Stimulated activated CD8-positive, alpha-beta memory T cell treated with anti-CD3 and anti-CD28 coated beads, Interleukin-7, amount 100 ng/mL, for 48 hours (primary cell): Measurements from ENCODE around the gene GRID1.

Experiments used
- DNase-seq, 2 donors: peaks; one replicate each; pipeline ENCODE4 v3.0.0-alpha.2; 2020; ENCODE audit warnings: low read depth in 1 of 2; ENCODE audit errors: extremely low read depth in 1 of 2

Gene GRID1

DNA sequence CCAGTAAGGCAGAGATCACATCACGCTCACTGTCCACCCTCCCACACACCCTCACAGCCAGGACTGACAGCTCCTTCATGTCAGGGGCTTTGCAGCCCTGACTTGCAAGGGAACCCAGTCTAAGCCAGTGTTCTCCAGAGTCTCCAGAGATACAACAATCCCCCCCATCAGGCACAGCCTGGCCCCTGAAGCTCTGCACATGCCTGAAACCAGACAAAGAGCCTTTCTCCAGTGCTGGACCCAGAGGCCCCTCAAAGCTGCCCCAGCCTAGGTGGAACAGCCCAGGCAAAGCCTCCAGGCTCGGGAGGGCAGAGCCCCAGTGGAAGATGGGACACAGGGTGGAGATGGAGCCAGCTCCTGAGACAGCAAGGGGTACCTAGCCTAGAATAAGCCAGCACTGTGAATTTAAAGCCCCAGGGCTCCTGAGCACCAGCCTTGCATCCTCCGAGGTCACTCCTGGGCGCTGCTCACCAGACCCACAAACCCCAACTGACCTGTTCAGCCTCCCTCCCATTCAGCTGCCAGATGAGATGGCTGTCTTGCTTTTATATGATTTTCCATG is 50.2 kb downstream of the GRID1 start:
- no peak for DNase-seq

DNA sequence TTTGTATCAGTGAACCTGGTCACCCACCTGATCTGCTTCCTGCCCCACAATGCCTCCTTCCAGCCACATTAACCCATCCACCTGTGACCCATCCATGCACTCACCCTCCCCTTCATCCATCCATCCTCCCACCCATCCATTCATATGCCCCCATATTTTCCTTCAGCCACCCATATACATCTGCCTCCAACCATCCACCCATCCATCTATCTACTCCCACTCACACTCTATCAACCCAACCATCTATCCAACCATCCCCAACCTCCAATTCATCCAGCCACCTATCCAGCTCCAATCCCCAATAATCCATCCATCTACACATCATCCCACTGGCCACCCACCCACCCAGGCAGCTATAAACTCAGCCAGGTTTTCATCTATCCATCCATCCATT is 51.0 kb downstream of the GRID1 start:
- no peak for DNase-seq

DNA sequence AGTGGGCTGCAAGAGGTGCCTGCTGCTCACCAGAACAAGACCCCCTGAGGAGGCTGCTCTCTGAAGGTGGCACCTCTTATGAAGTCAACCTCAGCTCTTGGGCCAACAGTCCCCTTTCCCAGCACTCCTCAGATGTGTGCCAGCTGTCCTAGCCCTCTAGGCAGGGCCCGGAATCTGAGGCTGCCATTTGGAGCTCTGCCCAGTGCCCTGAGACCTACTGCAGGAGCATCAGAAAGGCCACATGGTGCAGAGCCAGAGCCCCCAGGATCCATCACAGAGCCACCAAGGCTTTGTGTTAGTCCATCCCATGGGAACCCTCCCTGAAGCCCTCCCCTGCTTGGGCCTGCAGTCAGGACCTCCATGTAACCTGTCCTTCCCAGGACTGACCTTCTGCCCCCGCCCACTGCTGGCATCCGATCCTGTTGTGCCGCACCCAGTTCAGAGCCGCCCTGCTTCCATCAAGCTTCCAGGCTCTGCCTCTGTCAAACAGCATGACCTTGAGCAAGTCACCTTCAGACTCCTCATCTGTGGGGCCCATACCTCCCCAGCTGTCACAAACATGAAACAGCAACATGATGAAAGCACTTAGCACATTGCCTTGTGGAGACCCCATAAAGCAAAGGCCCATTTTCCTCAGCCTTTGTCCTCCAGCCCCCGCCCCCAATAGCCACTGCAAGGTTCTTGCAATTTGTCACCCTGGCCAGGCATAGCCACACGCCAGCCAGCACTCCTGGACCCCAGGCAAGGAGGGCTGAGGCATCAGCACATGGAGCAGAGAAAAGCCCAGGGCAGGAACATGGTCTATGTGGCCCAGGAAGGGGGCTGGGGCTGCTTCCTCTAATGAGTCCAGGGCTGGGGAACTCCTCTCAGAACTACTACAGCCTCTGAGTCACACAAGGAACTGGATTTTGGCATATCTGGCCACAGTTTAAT is 51.7 kb downstream of the GRID1 start:
- no peak for DNase-seq

DNA sequence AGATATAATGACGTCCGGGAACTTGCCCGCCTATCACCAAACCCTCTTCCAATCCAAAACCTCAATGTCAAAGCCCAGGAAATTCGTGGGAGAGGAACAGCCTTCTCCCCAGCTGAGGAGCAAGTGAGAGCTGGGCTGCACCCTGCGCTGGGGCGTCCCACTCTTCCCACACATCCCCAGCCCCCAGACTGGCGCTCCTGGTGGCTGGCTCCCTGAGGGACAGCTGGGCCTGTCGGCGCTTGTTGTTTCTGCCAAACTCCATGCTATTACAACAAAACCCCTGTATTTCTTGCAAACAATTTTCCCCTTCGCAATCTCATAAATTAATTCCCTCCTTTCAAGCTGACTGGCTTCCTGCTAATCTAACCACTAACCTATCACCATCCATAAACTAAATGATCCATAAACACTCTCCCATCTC is 53.0 kb downstream of the GRID1 start:
- no peak for DNase-seq

DNA sequence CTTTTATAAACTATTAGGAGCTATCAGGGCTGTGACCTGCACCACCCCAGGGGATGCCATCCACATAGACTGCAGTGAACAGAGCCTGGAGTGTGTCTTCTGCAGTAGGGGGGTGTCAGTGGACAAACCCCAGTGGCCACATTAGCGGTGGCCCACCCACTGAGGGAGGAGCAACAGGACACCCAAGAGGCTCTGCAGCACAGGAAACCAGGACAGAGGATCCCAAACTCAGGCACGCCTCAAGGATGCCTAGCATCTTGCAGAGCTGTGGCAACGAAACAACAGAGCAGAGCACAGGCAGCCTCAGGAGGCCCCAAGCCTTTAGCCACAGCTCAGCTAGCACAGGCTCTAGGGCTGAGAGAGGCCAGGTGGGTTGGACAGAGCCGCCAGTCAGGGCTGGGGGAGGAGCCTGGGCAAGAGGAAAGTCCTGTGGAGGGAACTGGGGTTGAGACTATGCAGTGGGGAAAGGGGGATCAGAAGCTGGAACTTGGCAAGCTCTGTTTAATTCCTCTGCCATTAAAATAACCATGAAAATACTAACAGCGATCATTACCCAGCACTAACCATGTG is 53.8 kb downstream of the GRID1 start:
- DNase-seq, result no peak

DNA sequence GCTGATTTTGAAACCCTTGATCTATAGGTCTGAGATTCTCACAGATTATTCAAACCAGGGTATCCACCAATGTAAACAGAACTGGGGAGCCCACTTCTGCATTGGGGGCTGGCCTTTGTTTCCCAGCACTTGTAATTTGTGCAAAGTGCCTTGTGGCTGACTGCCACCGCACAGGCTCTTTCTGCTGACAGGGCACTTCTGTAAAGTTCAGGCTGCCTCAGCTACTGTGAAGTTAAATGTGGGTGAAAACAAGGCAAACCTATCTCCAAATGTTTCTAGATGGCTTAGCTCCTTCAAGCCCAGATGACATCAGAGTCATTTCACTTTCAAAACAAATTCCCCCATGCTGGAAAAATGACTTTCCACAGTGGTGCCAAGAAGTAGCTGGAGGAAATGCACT is 54.7 kb downstream of the GRID1 start:
- no peak for DNase-seq

DNA sequence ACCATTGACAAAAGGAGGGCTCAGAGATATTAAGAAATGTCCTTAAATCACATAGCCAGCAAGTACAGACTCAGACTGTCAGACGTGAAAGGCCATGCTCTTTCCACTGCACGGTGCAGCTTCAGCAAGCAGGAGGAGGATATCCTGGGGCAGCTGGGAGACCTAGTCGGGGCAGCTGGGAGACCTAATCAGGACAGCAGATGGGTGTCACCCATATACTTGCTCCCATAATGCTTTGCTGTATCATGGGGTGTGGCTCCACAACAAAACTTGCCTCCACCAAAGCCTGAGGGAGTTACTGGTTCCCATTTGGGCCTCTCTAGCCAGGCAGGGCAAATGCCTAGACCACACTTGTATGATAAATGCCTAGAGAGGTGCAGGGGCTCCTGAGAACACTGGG is 55.4 kb downstream of the GRID1 start:
- DNase-seq, result no peak

DNA sequence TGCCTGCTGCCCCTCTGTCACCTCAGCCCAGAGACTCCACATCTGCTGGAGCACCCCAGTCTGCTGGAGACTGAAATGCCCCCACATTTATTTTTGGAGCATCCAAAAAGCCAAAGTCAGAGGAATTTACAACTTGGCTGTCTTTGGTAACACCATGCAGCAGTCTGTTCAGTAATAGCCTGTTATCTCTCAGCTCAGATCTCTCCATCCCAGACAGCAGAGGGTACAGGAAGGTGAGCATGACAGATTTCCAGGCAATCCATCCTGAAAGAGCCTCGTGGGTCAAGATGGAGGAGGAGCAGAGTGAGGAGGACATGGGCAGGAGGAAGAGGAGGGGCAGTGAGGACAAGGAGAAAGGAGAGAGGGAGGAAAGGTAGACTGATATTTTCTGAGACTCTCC is 55.9 kb downstream of the GRID1 start:
- no peak for DNase-seq

DNA sequence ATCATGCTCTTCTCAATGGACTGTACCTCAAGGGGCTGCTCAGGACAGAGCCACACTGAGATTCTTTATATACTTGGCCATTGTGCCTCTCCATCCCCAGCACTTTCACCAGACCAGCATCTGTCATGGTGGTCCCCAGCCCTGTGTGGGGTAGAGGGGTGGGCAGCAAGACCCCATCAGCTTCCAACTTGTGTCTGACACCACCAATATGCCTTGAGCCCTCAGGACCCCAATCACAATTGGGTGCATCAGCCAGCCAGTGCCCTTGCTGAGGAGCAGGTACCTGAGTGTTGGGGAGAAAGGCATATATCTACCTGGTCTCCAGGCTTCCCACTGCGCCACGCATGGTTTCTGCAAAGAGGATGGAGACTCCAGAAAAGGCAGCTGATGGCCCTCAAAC is 56.3 kb downstream of the GRID1 start:
- DNase-seq, result no peak

DNA sequence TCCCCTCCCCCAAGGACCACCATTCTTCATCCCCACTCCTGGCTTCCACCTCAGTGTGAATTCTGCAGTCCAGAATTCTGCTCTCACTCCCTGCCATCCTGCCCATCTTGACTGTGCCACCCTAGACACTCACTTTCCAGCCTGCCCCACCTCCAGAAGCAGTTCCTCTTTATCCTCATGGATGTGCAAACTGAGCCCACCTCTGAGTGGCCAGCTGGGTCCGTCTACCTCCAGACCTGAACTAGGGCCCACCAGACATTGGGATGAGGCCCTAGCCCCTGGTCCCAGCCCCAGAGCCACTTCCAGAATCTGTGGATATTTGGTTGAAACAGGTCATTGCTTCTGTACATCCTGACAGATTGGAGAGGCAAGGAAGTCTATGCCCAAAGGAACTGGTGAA is 58.5 kb downstream of the GRID1 start:
- DNase-seq, result no peak

DNA sequence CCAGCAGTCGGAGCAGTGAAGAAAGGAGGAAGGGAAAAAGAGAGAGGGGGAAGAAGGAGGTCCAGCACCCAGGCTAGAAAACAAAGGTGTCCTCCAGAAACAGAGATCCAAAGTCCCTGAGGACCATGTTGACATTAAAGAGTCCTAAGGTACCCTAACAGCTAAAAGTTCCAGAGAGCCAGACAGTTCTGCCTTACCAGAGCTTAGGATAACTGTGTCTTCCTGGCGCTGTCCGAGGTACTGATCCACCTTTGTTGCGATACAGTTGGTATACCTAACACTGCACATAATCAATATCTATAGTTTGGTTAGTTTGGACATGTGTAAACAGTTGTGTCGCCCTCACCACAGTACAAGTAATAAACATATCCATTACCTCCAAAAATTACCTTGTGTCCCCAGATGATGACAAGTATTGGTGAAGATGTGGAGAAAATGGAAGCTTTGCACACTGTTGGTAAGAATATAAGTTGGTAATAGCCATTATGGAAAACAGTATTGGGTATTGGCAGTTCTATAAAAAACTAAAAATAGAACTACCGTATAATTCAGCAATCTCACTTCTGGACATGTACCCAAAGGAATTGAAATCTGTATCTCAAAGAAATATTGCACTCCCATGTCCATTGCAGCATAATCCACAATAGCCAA is 59.8 kb downstream of the GRID1 start:
- no peak for DNase-seq

DNA sequence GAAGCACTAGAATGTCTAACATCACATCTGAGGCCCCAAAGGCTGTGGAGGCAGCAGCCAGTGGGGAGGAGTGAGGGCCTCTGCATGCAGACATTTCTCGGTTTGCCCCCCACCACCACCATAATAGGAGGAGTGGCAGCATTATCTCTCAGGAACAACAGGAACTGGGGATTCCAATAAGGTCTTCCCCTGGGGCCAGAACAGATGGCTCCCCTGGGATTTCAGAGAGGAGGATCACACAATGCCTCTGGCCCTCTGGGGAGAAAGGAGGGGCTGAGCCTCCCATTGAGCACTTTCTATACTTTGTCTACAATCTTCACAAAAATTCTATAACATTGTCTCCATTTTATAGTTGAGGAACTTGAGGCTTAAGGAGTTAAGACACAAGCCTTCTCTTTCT is 61.1 kb downstream of the GRID1 start:
- no peak for DNase-seq

DNA sequence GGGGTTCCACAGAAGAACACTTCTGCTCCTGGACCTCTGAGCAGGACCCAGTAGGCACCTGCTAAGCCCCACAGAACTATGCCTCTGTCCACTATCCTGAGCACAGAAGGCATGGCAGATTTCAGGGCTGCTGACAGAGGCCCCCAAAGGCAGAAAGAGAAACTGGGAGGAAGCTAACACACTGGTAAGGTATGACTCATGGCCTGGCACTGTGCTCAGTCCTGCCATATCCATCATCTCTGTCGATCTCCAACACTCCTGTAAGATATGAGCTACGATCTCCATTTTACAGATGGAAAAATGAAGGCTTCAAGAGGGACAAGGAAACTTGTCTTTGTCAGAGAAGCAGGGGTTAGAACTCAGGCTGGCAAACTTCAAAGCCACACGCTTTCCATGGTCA is 62.2 kb downstream of the GRID1 start:
- no peak for DNase-seq

DNA sequence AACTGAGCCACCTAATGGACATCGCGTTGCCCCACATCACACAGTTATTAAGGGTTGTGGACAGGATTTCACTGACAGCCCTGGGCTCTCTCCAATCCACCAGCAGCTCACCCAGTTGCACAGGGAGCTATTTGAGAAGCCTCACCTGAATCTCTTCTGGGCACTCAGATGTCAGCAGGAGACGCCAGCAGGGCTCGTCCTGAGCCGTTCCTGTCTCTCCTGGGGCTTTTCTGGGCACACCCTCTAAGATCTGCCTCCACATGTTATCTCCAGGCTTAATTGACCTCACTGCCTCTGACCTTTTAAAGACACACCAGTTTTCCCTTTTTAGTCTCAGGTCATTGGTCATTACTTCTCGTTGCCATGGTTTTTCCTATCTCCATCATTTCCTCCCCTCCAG is 63.0 kb downstream of the GRID1 start:
- DNase-seq, result no peak

DNA sequence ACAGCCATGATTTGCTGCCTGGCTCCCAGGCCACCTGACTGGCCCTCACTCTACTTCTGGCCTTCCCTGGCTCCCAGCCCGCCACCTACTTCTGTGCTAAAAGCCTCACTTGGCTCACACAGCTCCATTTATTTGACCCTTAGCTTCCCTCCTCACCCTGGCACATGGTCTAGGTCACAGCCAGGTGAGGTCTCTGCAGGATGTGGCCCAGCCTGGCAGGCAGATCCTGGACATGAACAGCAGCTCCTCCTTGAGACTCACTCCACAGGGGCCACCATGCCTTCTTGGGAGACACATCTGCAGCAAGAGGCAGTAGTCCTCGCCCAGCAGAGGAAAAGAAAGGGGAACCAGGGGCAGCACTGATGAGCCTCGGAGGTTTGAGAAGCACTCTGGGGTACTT is 64.6 kb downstream of the GRID1 start:
- no peak for DNase-seq

DNA sequence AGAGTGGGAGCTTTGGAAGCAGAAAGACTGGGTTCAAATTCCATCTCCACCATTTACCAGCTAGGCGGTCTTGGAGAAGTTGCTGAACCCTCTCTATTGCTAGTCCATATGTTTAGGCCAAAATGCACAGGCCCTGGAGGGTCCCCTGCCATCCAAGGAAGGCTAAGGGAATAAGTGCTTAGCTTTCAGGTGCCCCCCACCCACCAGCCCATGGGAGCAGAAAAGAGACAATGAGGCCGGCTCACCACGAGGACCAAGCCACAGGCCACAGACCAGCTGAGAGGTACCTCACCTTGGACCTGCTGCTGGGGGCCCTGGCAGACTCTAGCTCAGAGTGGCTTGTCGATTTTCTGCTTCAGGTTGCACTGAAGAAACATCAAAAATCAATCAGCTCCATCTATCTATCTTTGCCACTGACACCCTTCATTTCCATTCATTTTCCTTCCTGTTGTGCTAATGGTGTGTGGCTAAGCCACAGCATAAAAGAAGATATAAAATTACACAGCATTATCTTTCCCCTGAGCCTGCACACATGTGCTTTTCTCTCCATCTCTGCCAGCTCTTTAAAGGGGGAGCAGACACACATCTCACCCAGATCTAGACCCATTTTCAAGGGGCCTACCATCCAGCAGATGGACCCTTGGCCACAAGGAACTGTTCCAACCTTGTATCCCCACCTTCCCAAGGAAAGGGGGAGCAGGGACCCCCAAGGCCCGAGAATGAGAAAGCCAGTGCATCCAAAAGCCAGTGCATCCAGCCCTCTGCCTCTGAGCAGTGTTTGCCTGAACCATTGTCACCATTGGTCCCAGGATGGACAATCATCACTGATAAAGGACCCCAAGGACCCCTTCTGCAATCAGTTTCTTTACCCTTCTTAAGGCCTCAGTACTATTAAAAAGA is 65.4 kb downstream of the GRID1 start:
- DNase-seq, result no peak

DNA sequence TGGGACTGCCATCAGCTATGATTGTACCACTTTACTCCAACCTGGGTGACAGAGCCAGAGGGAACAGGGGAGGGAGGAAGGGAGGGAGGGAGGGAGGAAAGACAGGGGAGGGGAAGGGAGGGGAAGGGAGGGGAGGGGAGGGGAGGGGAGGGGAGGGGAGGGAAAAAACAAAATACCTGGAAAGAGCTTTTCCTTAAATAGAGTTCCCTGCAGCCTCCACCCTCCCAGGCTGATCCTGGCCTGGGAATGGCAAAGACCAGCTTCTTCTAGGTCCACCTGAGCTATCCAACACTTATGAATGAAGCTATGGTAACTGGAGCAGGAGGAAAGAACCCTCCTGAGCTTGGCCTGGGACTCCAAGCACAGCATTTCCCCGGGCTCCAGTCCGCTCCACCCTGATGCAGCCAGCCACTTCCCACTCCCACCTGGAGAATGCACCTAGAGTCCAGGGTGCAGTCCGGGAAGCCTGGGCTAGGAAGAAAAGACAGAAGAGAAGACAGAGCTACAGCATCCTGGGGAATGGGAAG is 66.1 kb downstream of the GRID1 start:
- DNase-seq, result no peak

DNA sequence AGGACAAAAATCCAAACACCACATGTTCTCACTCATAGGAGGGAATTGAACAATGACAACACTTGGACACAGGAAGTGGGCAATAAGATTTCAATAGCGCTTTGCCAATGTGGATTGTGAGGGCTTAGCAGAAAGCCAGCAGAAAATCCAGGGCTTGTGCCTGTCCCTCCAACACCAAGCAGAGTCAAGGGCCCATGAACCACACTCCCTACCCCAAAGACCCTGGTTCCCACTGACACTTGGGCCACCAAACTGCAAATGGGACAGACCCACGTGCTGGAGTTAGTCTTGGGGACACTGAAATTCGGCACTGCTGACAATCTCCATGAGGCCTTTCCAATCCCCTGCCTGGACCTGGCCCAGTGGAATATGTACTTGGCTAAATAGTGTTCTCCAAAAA is 67.0 kb downstream of the GRID1 start:
- no peak for DNase-seq

DNA sequence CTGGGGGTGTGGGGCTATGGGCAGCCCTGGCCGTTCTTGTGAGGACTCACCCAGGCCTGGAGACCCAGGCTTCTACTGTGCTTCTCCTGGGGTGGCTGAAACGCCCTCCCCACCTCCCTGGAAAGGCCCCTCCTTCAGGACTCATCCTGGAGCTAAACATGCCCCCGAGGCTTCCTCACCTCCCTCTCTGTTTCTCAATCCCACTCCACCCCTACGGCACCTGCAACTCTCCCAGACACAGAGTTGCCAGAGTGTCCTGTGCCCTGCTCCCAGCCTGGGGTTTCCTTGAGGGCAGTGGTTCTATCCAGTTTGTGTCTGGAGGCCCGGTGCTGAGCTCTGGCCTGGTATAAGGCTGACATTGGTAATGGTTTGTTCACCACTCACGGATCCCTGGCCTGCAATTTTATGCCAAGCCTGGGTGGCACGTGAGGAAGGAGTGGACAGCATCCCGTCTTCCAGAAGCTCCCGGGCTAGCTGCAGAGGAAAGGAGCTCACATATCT is 68.0 kb downstream of the GRID1 start:
- DNase-seq, result no peak

DNA sequence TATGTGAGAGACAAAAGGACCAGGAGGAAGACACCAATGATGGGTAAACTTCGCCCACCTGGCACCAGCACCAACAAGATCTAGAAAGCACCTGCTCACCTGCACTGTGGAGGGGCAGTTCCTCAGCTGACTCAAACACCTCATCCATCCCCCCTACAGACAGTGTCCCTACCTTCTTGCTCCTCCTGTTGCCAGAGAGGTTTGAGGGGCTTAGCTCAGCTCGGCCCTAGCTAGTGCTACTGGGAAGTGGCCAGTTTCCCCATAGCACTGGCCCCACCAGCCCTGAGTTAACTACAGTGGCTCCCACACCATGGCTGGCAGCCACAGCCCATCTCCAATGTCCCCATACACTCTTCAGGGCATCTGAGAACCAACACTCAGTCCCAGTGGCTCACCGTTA is 70.8 kb downstream of the GRID1 start:
- no peak for DNase-seq
